MCF 10A (cell line): Measurements from ENCODE around the gene PARD3B. TPM values are rescaled to one million over a fixed set of nuclear protein-coding genes. Genes with fewer than 3 reads are reported as not detected.

Source experiments
- BruUV-seq: library from RNA; stranded (reverse); fragments of 400-500 nt; replicated peaks from 2 replicates; lab custom pipeline; 2021; lab: Mats Ljungman, UMichigan
- CTCF ChIA-PET: fragments of 300-600 bp; sonication (Branson Sonifier 250); formaldehyde crosslinking; extraction: SDS; loops from one replicate; lab custom pipeline; 2021; ENCODE audit warnings: antibody characterized with exemption, inconsistent platforms; lab: Yijun Ruan, JAX
- POLR2A ChIA-PET: fragments of 300-600, 350-650 bp; sonication (Branson Sonifier 250); formaldehyde crosslinking; extraction: SDS; loops from one replicate; lab custom pipeline; 2020; ENCODE audit warnings: antibody characterized with exemption, inconsistent platforms; lab: Yijun Ruan, JAX
- DNase-seq: peaks from one replicate; pipeline ENCODE4 v3.0.0-alpha.2; 2018; ENCODE audit not compliant: unreplicated experiment
- H3K27ac Mint-ChIP-seq: one replicate; pipeline ENCODE4 v1.8.0; 2022; ENCODE audit warnings: mild to moderate bottlenecking, low read depth, mixed read lengths; ENCODE audit not compliant: unreplicated experiment
- H3K27me3 Mint-ChIP-seq: one replicate; pipeline ENCODE4 v1.8.0; 2022; ENCODE audit warnings: mixed read lengths; ENCODE audit not compliant: insufficient read depth, unreplicated experiment
- H3K36me3 Mint-ChIP-seq: one replicate; pipeline ENCODE4 v1.8.0; 2022; ENCODE audit warnings: mild to moderate bottlenecking, moderate library complexity, mixed read lengths; ENCODE audit not compliant: insufficient read depth, unreplicated experiment
- H3K4me1 Mint-ChIP-seq: one replicate; pipeline ENCODE4 v1.8.0; 2022; ENCODE audit warnings: mixed read lengths; ENCODE audit not compliant: insufficient read depth, unreplicated experiment
- H3K4me3 Mint-ChIP-seq: one replicate; pipeline ENCODE4 v1.8.0; 2022; ENCODE audit warnings: mild to moderate bottlenecking, moderate library complexity, mixed read lengths; ENCODE audit not compliant: unreplicated experiment
- H3K9me3 Mint-ChIP-seq: one replicate; pipeline ENCODE4 v1.8.0; 2022; ENCODE audit warnings: mixed read lengths; ENCODE audit not compliant: unreplicated experiment
- CTCF ChIP-seq: fragments of 200-600 bp; IDR thresholded peaks from one replicate; pipeline ENCODE4 v1.8.0; 2022; ENCODE audit warnings: antibody characterized with exemption, mild to moderate bottlenecking; ENCODE audit not compliant: unreplicated experiment
- intact Hi-C: fragments of 100-400 bp; cut with micrococcal nuclease; formaldehyde crosslinking; loops from 2 replicates; pipeline ENCODE4 v1.14.1; 2022
- total RNA-seq: library from RNA; stranded (reverse); gene quantifications from 2 replicates; pipeline ENCODE4 v1.2.3, GENCODE V29; 2022

The PARD3B gene
- total RNA-seq, 1 experiment from 2014 or later, result 11.6 TPM

- POLR2A ChIA-PET, result no interaction called here
- no peaks in the 10 kb centered on the region for H3K36me3 Mint-ChIP-seq
- DNase-seq, result no peak
- H3K4me3 Mint-ChIP-seq, result no peak overlapping the region
- no peaks in the 10 kb centered on the region for H3K9me3 Mint-ChIP-seq
- H3K4me1 Mint-ChIP-seq, result peaks cover 15% of the 10 kb centered on the region
- no TSS peak for BruUV-seq
- CTCF ChIA-PET, result interaction anchor here (0.6 to 0.7 kb wide), 2 partner anchors 11 to 83 kb away, joined by 3 to 4 read pairs; no protein-coding TSS in a partner anchor
- TF ChIP-seq CTCF, result no peak
- intact Hi-C loops, result no loop called here
- H3K27me3 Mint-ChIP-seq, result no peaks in the 10 kb centered on the region
- no peak overlapping the region for H3K27ac Mint-ChIP-seq
Measured at GRCh38 chr2:205403244-205403825, 858.1 kb downstream of the PARD3B start.

- BruUV-seq, result no TSS peak
- Mint-ChIP-seq H3K4me1 (peaks cover 21% of the 10 kb centered on the region), H3K4me3 (no peak overlapping the region), H3K27me3 (no peaks in the 10 kb centered on the region), H3K9me3 (no peaks in the 10 kb centered on the region), H3K36me3 (no peaks in the 10 kb centered on the region), H3K27ac (no peak overlapping the region)
- POLR2A ChIA-PET, result interaction anchor here (0.6 kb wide), 1 partner anchor 9 kb away, joined by 3 read pairs; no protein-coding TSS in a partner anchor
- no peak for TF ChIP-seq CTCF
- peak; percentile 50 for DNase-seq
- intact Hi-C loops, result no loop called here
- CTCF ChIA-PET, result interaction anchor here (0.6 to 1.6 kb wide), 5 partner anchors 41 to 274 kb away, joined by 3 to 6 read pairs (median 3); no protein-coding TSS in a partner anchor
Measured at GRCh38 chr2:205405194-205405593, 859.9 kb downstream of the PARD3B start.

GRCh38 chr2:205405752-205406151 lies 860.5 kb downstream of the PARD3B start:
- BruUV-seq, result no TSS peak
- Mint-ChIP-seq H3K4me3 (no peak overlapping the region), H3K27me3 (no peaks in the 10 kb centered on the region), H3K9me3 (no peaks in the 10 kb centered on the region), H3K27ac (no peak overlapping the region), H3K4me1 (peaks cover 21% of the 10 kb centered on the region), H3K36me3 (no peaks in the 10 kb centered on the region)
- CTCF ChIA-PET, result interaction anchor here (0.7 to 1.6 kb wide), 4 partner anchors 26 to 274 kb away, joined by 3 to 6 read pairs (median 4); no protein-coding TSS in a partner anchor
- TF ChIP-seq CTCF, result no peak
- DNase-seq, result peak; percentile 59
- POLR2A ChIA-PET, result interaction anchor here (0.9 kb wide), 1 partner anchor 45 kb away, joined by 4 read pairs; no protein-coding TSS in a partner anchor
- intact Hi-C loops, result no loop called here

- Mint-ChIP-seq H3K4me3 (no peak overlapping the region), H3K27ac (no peak overlapping the region), H3K27me3 (no peaks in the 10 kb centered on the region), H3K9me3 (no peaks in the 10 kb centered on the region), H3K4me1 (peaks cover 21% of the 10 kb centered on the region), H3K36me3 (no peaks in the 10 kb centered on the region)
- TF ChIP-seq CTCF, result no peak
- no peak for DNase-seq
- intact Hi-C loops, result no loop called here
- ChIA-PET POLR2A (no interaction called here), CTCF (interaction anchor here (0.7 kb wide), 1 partner anchor 66 kb away, joined by 3 read pairs; no protein-coding TSS in a partner anchor)
- BruUV-seq, result no TSS peak
Measured at GRCh38 chr2:205407984-205408383, 862.7 kb downstream of the PARD3B start.
